ENCODE data around the gene PLEKHG4B. TPM values are rescaled to one million over a fixed set of nuclear protein-coding genes. Genes with fewer than 3 reads are reported as not detected.
A peak's percentile ranks its signal among the peaks of the same experiment; 100 is the strongest.

Gene PLEKHG4B
- polyA plus RNA-seq, 1 of the 3 experiments (the other 2 are of a cell fraction), result 0.18 TPM

- Histone ChIP-seq H3K79me2 (ENCODE audit: insufficient read depth) (no peaks in the 10 kb centered on the region), H3F3A (replicated peaks; ENCODE audit: insufficient read depth) (no peaks in the 10 kb centered on the region), H3K36me3 (replicated peaks in 1 of 2; ENCODE audit: control insufficient read depth in 1 of 2, insufficient read depth in 2 of 2, low read length in 1 of 2) (no peaks in the 10 kb centered on the region), H3K9ac (no peak overlapping the region), H3K4me1 (ENCODE audit: control insufficient read depth in 1 of 2, insufficient read depth in 2 of 2, low read depth in 1 of 2, low read length in 1 of 2) (no peaks in the 10 kb centered on the region), H3K27ac (ENCODE audit: low read depth in 2 of 2, low read length in 1 of 2) (no peak overlapping the region), H3K4me2 (no peak overlapping the region), H3K9me2 (no peaks in the 10 kb centered on the region), H3K9me3 (no peaks in the 10 kb centered on the region), H3K27me3 (ENCODE audit: insufficient read depth) (no peaks in the 10 kb centered on the region), H4K20me1 (ENCODE audit: insufficient read depth) (no peaks in the 10 kb centered on the region), H3K4me3 (ENCODE audit: low read depth in 2 of 2, low read length in 1 of 2) (no peak overlapping the region), H2AFZ (ENCODE audit: low read depth) (no peak overlapping the region)
- POLR2A ChIA-PET, result no interaction called here
- WGBS (ENCODE audit: low lambda C conversion rate), result 84% methylated on average over 8 of the region's 12 CpGs
- no peak for TF ChIP-seq MEF2A (IDR thresholded peaks at IDR 0.05; ENCODE audit: borderline replicate concordance, low read depth)
- no peak for TF ChIP-seq SIN3A (IDR thresholded peaks at IDR 0.05; ENCODE audit: borderline replicate concordance, low read depth, low read length)
- TF ChIP-seq NFIC (IDR thresholded peaks at IDR 0.05; ENCODE audit: borderline replicate concordance), result no peak
- no peak for TF ChIP-seq GABPA (IDR thresholded peaks at IDR 0.05; ENCODE audit: low read depth)
- no peak for TF ChIP-seq RAD21 (IDR thresholded peaks at IDR 0.05; ENCODE audit: low read length)
- no peak for TF ChIP-seq MXI1 (IDR thresholded peaks at IDR 0.05; ENCODE audit: low read depth, low read length)
- no peak for TF ChIP-seq MAX (IDR thresholded peaks at IDR 0.05; ENCODE audit: low read depth)
- TF ChIP-seq, protein P1, sequence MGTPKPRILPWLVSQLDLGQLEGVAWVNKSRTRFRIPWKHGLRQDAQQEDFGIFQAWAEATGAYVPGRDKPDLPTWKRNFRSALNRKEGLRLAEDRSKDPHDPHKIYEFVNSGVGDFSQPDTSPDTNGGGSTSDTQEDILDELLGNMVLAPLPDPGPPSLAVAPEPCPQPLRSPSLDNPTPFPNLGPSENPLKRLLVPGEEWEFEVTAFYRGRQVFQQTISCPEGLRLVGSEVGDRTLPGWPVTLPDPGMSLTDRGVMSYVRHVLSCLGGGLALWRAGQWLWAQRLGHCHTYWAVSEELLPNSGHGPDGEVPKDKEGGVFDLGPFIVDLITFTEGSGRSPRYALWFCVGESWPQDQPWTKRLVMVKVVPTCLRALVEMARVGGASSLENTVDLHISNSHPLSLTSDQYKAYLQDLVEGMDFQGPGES (IDR thresholded peaks at IDR 0.05; ENCODE audit: low read depth, low read length), result no peak
- TF ChIP-seq, protein P2, sequence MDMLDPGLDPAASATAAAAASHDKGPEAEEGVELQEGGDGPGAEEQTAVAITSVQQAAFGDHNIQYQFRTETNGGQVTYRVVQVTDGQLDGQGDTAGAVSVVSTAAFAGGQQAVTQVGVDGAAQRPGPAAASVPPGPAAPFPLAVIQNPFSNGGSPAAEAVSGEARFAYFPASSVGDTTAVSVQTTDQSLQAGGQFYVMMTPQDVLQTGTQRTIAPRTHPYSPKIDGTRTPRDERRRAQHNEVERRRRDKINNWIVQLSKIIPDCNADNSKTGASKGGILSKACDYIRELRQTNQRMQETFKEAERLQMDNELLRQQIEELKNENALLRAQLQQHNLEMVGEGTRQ (IDR thresholded peaks at IDR 0.05; ENCODE audit: borderline replicate concordance, low read depth, low read length), result no peak
- no peak for TF ChIP-seq TEAD4 (IDR thresholded peaks at IDR 0.05; ENCODE audit: borderline replicate concordance, insufficient read depth)
- no peak for TF ChIP-seq RFX5 (IDR thresholded peaks at IDR 0.05; ENCODE audit: low read length)
- TF ChIP-seq TAF1 (IDR thresholded peaks at IDR 0.05; ENCODE audit: borderline replicate concordance, low read depth, low read length), result no peak
- no peak for TF ChIP-seq GATA2 (CRISPR knock-in tag; IDR thresholded peaks at IDR 0.05)
- no peak for TF ChIP-seq SMC3 (IDR thresholded peaks at IDR 0.05; ENCODE audit: low read depth, low read length)
- peak; percentile 19 for DNase-seq
- CTCF ChIA-PET, result interaction anchor here (1.1 kb wide), 1 partner anchor 48 kb away, joined by 3 read pairs; no protein-coding TSS in a partner anchor
Observed at GRCh38 chr5:138936-139335, 47.0 kb downstream of the PLEKHG4B start.

- H3K27ac ChIP-seq (ENCODE audit: low read depth in 2 of 2, low read length in 1 of 2), result no peak overlapping the region
- H3K36me3 ChIP-seq (replicated peaks in 1 of 2; ENCODE audit: control insufficient read depth in 1 of 2, insufficient read depth in 2 of 2, low read length in 1 of 2), result no peaks in the 10 kb centered on the region
- no peak overlapping the region for H2AFZ ChIP-seq (ENCODE audit: low read depth)
- H3F3A ChIP-seq (replicated peaks; ENCODE audit: insufficient read depth), result no peaks in the 10 kb centered on the region
- no peaks in the 10 kb centered on the region for H4K20me1 ChIP-seq (ENCODE audit: insufficient read depth)
- H3K9ac ChIP-seq, result no peak overlapping the region
- TF ChIP-seq MXI1 (IDR thresholded peaks at IDR 0.05; ENCODE audit: low read depth, low read length), result no peak
- no peak for TF ChIP-seq YY1 (IDR thresholded peaks at IDR 0.05; ENCODE audit: low read depth)
- TF ChIP-seq EP300 (IDR thresholded peaks at IDR 0.05; ENCODE audit: borderline replicate concordance in 1 of 2, low read depth in 1 of 2, low read length in 1 of 2), result no peak
- TF ChIP-seq RFX5 (IDR thresholded peaks at IDR 0.05; ENCODE audit: low read length), result no peak
- no peak for TF ChIP-seq RXRA (IDR thresholded peaks at IDR 0.05; ENCODE audit: borderline replicate concordance, low read depth)
- TF ChIP-seq, protein P2 (IDR thresholded peaks at IDR 0.05; ENCODE audit: borderline replicate concordance, low read depth, low read length), result no peak
- TF ChIP-seq ELF1 (IDR thresholded peaks at IDR 0.05), result no peak
- no peak for TF ChIP-seq TEAD4 (IDR thresholded peaks at IDR 0.05; ENCODE audit: borderline replicate concordance, insufficient read depth)
- no peak for TF ChIP-seq SMC3 (IDR thresholded peaks at IDR 0.05; ENCODE audit: low read depth, low read length)
- no peak for TF ChIP-seq JUND (IDR thresholded peaks at IDR 0.05)
- TF ChIP-seq GATA2 (CRISPR knock-in tag; IDR thresholded peaks at IDR 0.05), result no peak
- TF ChIP-seq, protein P3, sequence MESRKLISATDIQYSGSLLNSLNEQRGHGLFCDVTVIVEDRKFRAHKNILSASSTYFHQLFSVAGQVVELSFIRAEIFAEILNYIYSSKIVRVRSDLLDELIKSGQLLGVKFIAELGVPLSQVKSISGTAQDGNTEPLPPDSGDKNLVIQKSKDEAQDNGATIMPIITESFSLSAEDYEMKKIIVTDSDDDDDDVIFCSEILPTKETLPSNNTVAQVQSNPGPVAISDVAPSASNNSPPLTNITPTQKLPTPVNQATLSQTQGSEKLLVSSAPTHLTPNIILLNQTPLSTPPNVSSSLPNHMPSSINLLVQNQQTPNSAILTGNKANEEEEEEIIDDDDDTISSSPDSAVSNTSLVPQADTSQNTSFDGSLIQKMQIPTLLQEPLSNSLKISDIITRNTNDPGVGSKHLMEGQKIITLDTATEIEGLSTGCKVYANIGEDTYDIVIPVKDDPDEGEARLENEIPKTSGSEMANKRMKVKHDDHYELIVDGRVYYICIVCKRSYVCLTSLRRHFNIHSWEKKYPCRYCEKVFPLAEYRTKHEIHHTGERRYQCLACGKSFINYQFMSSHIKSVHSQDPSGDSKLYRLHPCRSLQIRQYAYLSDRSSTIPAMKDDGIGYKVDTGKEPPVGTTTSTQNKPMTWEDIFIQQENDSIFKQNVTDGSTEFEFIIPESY (IDR thresholded peaks at IDR 0.05; ENCODE audit: borderline replicate concordance, low read depth), result no peak
- TF ChIP-seq MAX (IDR thresholded peaks at IDR 0.05; ENCODE audit: low read depth), result no peak
- no peaks in the 10 kb centered on the region for H3K9me2 ChIP-seq
- H3K9me3 ChIP-seq, result no peaks in the 10 kb centered on the region
- no peak overlapping the region for H3K4me3 ChIP-seq (ENCODE audit: low read depth in 2 of 2, low read length in 1 of 2)
- WGBS (ENCODE audit: low lambda C conversion rate), result 86% methylated on average over 7 of the region's 36 CpGs
- H3K4me2 ChIP-seq, result no peak overlapping the region
- CTCF ChIA-PET, result interaction anchor here (0.7 to 1.1 kb wide), 2 partner anchors 16 to 49 kb away, joined by 3 read pairs; no protein-coding TSS in a partner anchor
- POLR2A ChIA-PET, result no interaction called here
- peak; percentile 30 for DNase-seq
- H3K27me3 ChIP-seq (ENCODE audit: insufficient read depth), result no peaks in the 10 kb centered on the region
- no peaks in the 10 kb centered on the region for H3K79me2 ChIP-seq (ENCODE audit: insufficient read depth)
- no peaks in the 10 kb centered on the region for H3K4me1 ChIP-seq (ENCODE audit: control insufficient read depth in 1 of 2, insufficient read depth in 2 of 2, low read depth in 1 of 2, low read length in 1 of 2)
Observed at GRCh38 chr5:139579-140442, 47.8 kb downstream of the PLEKHG4B start.

Data from SK-N-SH (cell line).